Forelimb muscle (tissue), 1 donor: Measurements from ENCODE around the gene DLG1. TPM values are rescaled to one million over a fixed set of nuclear protein-coding genes. Genes with fewer than 3 reads are reported as not detected.
"Not testable (repeated sequence)": the region's sequence is repeated elsewhere in the genome, so short reads cannot be mapped to it uniquely, and the experiment has no call there.

Source experiments
- DNase-seq: peaks from one replicate; pipeline ENCODE4 v3.0.0-alpha.2; 2013; ENCODE audit warnings: low read depth
- polyA plus RNA-seq: library from polyadenylated mRNA; unstranded; fragments of 120-200 nt; gene quantifications from one replicate; pipeline ENCODE4 v1.2.1, GENCODE V29; 2013; ENCODE audit not compliant: insufficient read length

The DLG1 gene
- polyA plus RNA-seq, 1 donor, result 42.8 TPM

DNA sequence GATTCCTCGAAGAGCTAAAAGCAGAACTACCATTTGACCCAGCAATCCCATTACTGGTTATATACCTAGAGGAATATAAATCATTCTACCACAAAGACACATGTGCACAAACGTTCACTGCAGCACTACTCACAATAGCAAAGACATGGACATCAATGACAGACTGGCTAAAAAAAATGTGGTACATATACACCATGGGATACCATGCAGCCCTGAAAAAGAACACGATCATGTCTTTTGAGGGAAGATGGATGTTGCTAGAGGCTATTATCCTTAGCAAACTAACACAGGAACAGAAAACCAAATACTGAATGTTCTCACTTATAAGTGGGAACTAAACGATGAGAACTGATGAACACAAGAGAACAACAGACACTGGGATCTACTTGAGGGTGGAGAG is 86.7 kb downstream of the DLG1 start:
- DNase-seq, result not testable (repeated sequence)

DNA sequence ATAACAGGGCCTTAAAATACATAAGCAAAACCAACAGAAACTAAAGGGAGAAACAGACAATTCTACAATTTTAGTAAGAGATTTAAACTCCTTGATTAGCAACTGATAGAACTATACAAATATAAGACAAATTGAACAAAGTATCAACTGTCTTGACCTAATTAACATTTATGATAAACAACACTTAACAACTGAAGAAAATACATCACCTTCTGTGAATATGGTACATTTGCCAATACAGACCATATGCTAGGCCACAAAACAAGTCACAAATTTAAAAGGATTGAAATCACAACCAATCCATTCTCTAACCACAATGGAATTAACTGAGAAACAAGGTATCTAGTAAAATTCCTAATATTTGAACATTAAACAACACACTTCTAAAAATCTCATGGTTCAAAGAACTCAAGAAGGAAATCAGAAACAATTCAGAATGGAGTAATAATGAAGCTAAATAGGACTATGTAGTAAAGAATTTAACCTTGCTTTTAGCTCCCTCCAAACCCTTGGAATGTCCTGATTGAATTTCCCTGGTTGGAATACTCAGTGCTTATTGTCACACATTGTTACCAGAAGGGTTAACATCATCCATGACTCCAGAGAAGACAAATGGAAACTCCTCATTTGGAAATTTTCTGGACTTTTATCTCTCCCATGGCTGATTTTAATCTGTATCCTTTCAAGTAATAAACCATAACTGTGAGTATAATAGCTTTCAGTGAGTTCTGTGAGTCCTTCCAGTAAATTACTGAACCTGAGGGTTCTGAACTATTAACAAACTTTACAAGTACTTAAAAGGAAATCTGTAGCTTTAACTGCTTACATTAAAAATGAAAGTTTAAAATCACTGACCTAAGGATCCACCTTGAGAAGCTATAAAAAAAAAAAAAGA is 88.8 kb downstream of the DLG1 start:
- no peak for DNase-seq

DNA sequence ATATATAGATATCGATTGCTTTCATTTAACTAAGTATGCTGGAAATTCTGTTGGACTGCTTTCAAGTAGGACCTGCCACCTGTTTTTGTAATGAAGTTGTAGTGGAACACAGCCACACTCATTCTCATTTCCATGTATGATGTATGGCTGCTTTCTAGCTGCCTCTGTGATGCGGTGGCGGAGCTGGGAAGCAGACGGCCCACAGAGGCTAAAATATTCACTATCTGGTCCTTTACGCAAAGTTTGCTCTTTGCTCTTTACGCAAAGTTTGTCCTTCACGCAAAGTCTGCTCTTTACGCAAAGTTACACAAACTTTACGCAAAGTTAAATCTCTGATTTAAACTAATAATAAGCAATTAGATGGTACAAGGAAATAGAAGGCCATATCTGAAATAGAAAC is 91.5 kb downstream of the DLG1 start:
- no peak for DNase-seq

DNA sequence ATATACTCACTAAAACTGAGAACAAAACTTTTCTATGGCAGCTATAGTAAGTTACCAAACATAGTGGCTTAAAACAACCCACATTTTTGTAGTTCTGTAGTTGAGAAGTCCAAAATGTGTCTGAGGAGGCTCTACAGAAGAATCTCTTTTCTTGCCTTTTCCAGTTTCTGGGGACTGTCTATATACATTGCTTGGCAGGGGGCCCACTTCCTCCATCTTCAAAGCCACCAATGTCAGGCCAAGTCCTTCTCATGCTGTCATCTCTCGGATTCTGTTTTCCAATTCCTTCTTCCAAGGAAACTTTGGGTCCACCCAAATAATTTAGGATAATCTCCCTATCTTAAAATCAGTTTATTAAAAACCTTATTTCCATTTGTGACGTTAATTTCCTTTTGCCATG is 92.7 kb downstream of the DLG1 start:
- no peak for DNase-seq

DNA sequence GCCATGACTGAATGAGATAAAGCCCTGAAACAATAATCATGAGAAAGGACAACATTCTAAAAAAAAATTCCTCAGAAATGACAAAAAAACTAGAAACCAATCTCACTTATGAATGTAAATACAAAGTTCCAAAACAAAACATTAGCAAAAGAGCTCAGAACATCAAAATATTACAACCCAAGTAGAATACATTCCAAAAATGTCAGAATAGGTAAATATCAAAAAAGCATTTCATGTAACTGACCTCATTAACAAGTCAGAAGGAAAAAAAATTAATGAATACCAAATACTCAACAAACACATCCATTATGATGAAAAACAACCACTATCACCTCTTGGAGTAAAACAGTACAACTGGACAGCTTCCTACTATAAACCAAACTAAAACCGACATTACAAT is 93.1 kb downstream of the DLG1 start:
- DNase-seq, result no peak

DNA sequence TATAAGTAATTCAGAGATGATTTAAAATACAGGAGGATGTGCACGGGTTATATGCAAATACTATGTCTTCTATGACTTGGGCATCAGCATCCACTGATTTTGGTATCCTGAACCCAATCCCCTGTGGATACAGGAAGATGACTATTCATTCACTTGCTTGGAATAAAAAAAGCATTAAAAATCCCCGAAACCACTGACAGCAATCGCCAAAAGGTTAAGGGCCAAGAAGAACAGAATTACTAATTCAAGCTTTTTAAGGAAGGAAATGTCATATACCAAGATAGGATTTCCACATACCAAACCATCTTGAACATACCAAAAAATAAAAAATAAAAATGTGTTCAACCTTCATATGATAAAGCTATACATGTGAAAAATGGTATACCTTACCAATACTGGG is 93.7 kb downstream of the DLG1 start:
- DNase-seq, result no peak

DNA sequence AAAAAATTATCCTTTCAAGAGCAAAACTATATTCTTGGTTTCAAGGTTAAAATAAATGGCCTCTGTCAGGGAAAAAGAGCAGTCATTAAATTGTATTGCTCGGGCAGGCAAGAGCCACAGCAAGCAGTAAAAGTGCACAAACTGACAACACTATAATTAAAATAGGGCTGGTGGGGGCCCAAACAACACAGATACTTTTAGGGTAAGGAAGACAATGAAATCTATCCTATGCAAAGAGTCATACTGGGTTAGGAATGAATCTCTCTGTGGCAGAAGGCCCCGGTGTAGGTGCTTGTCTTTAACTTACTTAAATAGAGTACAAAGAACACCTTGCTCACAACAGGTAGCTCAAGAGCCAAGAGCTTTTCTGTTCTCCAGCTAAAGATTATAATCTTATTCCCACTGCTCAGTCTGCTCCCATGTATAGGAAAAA is 94.7 kb downstream of the DLG1 start:
- no peak for DNase-seq

DNA sequence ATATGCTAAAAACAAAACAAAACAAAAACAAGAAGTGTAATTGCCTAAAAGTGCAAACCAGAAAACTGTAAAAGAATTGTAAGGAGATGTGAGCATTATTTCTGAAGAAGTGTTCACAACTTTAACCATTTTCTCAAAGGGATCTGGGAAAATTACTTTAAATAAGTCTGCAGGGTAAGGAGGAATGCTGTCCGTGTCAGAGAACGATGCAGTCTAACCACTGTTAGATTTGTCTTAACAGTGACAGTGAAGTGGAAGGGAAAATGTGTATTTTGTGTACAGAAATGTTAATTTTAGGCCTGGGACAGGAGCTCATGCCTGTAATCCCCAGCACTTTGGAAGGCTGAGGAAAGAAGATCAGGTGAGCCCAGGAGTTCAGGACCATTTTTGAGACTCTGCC is 95.7 kb downstream of the DLG1 start:
- no peak for DNase-seq

DNA sequence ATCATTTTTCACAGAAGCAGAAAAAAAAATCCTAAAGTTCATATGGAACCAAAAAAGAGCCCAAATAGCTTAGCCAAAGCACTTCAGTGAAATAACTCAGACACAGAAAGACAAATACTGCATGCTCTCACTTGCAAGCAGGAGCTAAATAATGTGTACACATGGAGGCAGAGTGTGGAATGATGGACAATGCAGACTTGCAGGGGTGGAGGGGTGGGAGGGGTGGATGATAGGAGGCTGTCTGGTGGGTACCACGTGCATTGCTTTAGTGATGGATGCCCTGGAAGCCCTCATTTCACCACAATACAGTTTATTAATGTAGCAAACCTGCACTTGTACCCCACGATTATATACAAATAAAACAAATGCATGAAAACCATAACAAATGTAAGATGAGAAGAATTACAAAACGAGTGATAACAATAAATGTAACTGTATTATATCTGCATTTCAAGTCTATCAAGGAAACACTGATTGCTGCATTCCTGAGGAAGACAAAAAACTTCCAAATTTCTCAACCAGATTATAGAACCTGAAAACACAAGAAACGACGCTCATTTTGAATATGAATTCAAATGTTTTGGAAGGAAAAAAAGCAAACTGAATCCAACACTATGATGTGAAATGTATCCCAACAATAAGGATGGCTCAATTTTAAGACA is 96.5 kb downstream of the DLG1 start:
- DNase-seq, result no peak

DNA sequence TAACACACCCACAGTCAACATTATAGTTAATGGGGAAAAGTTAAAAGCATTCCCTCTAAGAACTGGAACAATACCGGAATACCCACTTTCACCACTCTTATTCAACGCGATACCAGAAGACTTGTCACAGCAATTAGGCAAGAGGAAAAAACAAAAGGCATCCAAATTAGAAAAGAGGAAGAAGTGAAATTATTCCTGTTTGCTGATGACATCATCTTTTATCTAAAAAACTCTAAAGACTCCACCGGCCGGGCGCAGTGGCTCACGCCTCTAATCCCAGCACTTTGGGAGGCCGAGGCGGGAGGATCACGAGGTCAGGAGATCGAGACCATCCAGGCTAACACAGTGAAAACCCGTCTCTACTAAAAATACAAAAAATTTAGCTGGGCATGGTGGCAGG is 97.6 kb downstream of the DLG1 start:
- not testable (repeated sequence) for DNase-seq

DNA sequence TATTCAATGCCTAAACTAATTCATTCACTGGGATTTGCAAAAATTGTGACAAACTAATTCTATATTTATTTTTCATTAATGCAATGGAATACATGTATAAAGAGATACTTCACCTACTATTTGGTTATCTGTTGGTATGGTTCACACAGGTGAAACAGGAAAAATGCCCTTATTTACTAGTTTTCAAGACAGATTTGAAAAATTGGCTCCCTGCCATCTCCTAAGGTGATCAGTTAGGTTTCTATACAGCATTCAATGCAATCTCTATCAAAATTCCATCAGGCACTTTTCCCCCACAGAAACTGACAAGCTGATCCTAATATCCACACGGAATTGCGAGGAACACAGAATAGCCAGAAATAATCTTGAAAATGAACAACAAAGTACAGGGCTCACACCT is 101.1 kb downstream of the DLG1 start:
- no peak for DNase-seq

DNA sequence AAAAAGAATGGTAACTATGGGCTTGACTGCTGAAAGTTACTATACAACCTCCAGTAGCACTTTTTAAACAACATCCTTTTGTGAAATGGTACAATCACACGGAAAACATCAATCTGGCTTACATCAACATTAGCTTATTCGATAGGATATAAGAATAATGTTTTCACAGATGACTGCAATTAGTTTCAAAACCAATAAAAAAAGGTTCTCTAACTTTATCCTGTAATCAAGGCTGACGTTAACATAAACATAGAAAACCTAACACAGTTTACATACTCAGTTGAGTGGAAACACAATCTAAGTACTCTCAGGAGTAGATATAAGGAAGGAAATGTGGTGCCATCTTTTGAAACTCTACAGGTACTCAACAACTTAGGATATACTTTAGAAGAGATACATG is 102.2 kb downstream of the DLG1 start:
- no peak for DNase-seq

DNA sequence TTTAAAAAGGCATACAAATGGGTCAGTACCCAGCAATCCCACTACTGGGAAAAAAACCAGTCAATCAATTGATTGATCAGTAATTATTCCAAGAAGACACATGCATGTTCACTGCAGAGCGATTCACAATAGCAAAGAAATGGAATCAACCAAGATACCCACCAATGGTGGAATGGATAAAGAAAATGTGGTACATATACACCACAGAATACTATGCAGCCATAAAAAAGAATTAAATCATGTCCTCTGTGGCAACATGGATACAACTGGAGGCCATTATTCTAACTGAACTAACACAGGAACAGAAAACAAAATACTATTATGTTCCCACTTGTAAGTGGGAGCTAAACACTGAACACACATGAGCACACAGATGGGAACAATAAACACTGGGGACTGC is 103.1 kb downstream of the DLG1 start:
- DNase-seq, result no peak

DNA sequence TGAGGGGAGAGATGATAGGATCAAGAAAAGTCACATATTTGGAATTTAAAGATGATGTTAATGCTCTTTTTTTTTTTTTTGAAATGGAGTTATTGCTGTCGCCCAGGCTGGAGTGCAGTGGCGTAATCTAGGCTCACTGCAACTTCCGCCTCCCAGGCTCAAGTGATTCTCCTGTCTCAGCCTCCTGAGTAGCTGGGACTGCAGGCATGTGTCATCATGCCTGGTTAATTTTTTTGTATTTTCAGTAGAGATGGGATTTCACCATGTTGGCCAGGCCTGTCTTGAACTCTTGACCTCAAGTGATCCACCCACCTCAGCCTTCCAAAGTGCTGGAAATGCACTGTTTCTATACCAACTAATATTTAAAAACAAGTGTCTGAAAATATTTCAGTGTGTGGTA is 104.7 kb downstream of the DLG1 start:
- DNase-seq, result not testable (repeated sequence)

DNA sequence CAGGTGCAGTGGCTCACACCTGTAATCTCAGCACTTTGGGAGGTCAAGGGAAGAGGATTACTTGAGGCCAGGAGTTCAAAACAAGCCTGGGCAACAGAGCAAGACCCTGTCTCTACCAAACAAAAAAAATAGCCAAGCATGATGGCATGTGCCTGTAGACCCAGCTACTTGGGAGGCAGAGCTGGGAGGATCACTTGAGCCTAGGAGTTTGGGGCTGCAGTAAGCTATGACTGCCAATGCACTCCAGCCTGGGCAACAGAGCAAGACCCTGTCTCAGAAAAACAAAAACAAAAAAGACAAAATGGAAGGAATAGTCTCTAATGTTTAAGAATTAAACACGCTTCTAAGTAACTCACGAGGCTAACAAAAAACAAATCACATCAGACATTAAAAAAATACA is 106.5 kb downstream of the DLG1 start:
- DNase-seq, result no peak

DNA sequence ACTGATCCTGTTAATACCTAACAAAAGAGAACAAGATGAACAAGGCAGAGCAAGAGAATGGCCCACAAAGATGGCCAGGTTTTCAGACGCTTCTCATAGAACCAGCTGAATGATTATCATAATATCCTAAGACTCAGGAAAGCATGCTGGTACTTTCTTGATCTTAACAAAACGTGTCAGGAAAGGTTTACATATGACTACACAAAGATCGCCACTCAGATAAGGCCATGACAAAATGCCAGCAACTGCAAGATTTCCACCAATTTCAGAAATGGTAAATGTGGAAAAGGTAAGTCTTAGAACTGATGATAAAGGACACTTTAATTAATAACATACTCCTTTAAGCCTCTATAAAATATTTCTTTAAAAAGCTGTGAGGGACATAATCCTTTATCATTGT is 108.8 kb downstream of the DLG1 start:
- DNase-seq, result no peak

DNA sequence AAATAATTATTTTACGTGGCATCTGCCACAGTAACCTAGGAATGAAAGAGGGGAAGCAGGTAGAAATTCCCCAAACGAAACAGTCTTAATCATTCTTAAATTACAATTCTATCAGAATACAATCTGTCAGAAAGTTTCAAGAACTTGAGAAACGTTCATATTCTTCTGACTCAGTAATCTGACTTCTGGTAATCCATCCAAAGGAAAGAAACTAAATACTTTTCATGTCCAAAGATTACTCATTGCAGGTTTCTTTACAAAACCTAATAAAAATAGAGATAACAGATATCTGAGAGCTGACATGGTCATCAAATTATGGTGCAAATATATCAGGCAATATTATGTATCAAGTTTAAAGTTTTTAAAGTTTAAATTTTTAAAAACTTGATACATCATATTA is 109.4 kb downstream of the DLG1 start:
- DNase-seq, result no peak

DNA sequence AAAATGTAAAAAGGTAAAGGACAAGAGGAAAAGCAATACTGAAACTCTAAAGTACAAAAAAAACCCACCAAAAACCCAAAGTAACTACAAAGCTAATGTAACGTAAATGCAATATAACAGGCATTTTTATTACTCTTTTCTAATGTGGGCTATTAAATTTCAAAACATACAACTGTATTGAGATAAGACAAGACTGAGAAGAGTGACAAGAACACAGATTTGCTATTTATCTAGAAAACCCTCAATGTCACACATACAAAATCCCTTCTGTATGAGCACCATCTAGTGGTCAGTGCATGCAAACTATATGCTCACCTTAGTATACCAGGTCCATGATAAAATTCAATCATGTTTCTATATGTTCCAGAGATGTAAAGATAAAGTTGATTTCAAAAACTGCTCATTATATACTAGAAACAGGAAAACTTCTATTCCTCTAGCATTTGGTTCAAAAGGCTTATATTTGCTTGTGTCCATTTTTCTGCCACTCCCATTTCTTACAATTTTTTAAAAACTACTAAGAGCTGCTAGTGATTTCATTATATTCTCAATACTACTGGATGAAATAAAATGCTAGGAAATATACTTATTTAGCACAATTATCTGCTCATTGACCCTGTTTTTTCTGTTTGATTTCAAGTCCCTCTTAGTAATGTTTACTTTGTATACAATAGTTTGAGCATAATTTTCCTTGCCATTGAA is 111.4 kb downstream of the DLG1 start:
- peak; percentile 51 for DNase-seq

DNA sequence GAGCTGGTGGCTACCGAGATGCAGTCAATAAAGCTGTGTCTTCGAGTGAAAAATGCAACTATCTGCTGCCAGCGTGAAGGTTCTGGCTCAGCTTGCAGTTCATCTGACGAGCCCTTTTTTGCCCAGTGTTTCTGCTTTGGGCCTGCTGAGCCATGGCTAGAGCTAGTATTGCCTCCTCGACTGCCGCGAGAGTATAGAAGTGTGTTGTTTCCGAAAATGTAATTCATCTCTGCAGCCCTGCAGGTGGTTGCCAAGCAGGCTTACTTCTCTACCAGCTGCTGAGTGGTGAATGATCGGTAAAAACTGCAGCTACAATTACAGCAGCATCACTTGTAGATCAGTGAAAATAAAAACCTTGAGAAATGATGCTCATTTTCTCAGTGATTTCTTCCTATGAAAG is 114.8 kb downstream of the DLG1 start:
- no peak for DNase-seq

DNA sequence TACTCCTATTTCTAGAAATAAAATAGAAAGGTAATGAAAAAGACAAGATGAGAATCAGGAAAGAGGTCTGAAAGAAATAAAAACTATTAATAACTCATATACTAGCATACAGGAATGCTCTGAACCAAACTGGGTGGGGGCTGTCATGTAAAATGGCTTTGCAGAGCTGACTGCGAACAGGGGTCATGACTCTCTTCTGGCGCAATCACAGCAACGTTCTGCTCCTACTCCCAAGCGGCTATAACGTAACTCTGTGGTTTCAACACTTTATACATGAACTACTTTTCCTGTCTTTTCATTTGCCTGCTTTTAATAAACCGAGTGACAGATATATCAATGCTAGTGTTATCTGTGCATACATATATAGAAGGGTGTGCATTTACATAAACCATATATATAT is 116.7 kb downstream of the DLG1 start:
- peak; percentile 59 for DNase-seq

DNA sequence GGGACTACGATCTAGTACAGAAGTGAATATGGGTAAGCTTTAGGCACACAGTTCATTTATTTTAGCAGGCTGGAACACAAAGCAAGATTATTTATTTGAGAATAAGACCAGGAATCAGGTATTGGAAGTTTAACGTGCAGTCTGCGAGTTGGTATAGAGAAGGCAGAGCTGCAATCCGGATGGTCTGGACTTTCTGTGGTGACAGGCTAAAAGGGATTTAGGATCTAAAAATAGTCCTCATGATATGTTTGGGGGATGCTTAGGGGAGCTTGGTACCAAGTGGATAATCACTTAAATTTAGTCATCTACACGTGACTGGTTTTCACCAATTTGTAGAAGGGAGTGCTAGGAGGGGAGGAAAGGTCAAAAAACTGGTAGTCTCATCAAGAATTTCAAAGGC is 119.4 kb downstream of the DLG1 start:
- DNase-seq, result no peak

DNA sequence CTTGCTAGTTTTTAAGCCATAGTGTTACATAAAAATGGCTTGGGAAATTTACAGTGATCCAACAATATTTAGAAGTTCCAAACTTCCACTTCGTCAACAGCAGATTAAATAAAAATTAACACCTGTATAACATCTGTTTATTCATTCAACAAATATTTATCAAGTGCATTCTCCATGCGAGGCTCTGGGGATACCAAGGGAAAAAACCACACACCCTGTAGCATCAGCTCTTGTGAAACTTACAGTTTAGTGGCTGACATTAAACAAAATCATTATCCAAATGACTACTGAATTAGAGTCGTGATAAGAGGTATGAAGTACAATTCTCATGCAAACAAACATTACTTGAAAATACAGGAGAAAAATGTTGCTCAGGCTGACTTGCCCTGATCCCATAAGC is 122.9 kb downstream of the DLG1 start:
- no peak for DNase-seq

DNA sequence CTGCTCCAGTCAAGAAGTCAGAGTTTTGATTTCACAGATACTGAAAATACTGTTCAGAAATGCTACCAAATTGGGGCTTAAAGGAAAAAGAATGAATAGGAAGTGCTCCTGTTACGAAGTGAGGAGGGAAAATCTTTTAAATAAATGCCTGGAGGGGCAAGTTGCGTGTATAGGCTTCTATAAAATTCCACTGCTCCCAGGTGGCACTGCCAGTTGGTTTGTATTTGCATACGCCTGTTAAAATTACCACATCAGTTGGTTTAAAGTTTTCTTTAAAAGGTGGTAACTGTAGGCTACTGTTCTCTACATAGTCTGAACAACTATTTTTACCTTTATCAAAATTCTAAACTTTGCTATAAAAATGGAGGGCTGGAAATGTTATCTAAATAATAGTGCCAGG is 123.5 kb downstream of the DLG1 start:
- DNase-seq, result no peak
